B cell (primary cell): Measurements from ENCODE around the gene IL13RA2.

ENCODE experiments used
- CTCF ChIP-seq: fragments of 200-600 bp; IDR thresholded peaks from one replicate; pipeline ENCODE4 v1.8.0; 2022; ENCODE audit warnings: antibody characterized with exemption, mild to moderate bottlenecking
- EZH2 ChIP-seq: IDR thresholded peaks from 2 replicates; pipeline ENCODE4 v1.6.1; 2012; ENCODE audit warnings: borderline replicate concordance, low read depth, mild to moderate bottlenecking, moderate library complexity, low read length; ENCODE audit not compliant: insufficient read depth, poor library complexity, severe bottlenecking

- TF ChIP-seq EZH2 = no peak
- no peak for TF ChIP-seq CTCF
These were observed 41.1 kb downstream of the IL13RA2 start for GRCh38 chrX:114976292-114976691.
